Left ventricle myocardium inferior (tissue), 1 donor: ENCODE results near the gene CYP4F3. TPM values are rescaled to one million over a fixed set of nuclear protein-coding genes. Genes with fewer than 3 reads are reported as not detected.

ENCODE experiments used
- DNase-seq: peaks from one replicate; pipeline ENCODE4 v3.0.0-alpha.2; 2020
- H3K27ac ChIP-seq: fragments of 200-600 bp; replicated peaks from 2 replicates; pipeline ENCODE4 v1.8.0; 2021
- H3K27me3 ChIP-seq: fragments of 200-600 bp; 2 replicates; pipeline ENCODE4 v1.8.0; 2021; ENCODE audit warnings: low read depth
- H3K36me3 ChIP-seq: fragments of 200-600 bp; 2 replicates; pipeline ENCODE4 v1.8.0; 2021
- H3K4me1 ChIP-seq: fragments of 200-600 bp; 2 replicates; pipeline ENCODE4 v1.8.0; 2021
- H3K4me3 ChIP-seq: fragments of 200-600 bp; 2 replicates; pipeline ENCODE4 v1.8.0; 2021; ENCODE audit warnings: mild to moderate bottlenecking, moderate library complexity
- H3K9me3 ChIP-seq: fragments of 200-600 bp; replicated peaks from 2 replicates; pipeline ENCODE4 v1.8.0; 2021
- CTCF ChIP-seq: fragments of 200-600 bp; IDR thresholded peaks from 2 replicates; pipeline ENCODE4 v1.8.0; 2021; ENCODE audit warnings: antibody characterized with exemption, mild to moderate bottlenecking, borderline replicate concordance
- intact Hi-C: fragments of 100-400 bp; cut with micrococcal nuclease; formaldehyde crosslinking; loops from one replicate; pipeline ENCODE4 v1.11.0; 2022
- total RNA-seq: library from RNA; stranded (reverse); fragmentation: NEBNext Ultra II Directional; extraction: Animal tissue kit (Norgen Biotek cat#: 25700); gene quantifications from one replicate; pipeline ENCODE4 v1.2.1, GENCODE V29; 2021
- donor health status: DM: no; HTN: yes; CAD: no; lungs with severe emphysema.

The CYP4F3 gene
- total RNA-seq, 1 donor from 2014 or later: not detected

GRCh38 chr19:15666186-15666585 lies 25.5 kb downstream of the CYP4F3 start:
- H3K27me3 ChIP-seq: peaks cover 57% of the 10 kb centered on the region
- H3K36me3 ChIP-seq: no peaks in the 10 kb centered on the region
- H3K4me3 ChIP-seq: no peak overlapping the region
- TF ChIP-seq CTCF: no peak
- H3K27ac ChIP-seq: no peak overlapping the region
- DNase-seq: no peak
- intact Hi-C loops: no loop called here
- H3K9me3 ChIP-seq: no peaks in the 10 kb centered on the region
- H3K4me1 ChIP-seq: no peaks in the 10 kb centered on the region

- no peak for TF ChIP-seq CTCF
- no peak for DNase-seq
Measured at GRCh38 chr19:15666883-15667282, 26.2 kb downstream of the CYP4F3 start.

GRCh38 chr19:15669440-15669839 lies 28.7 kb downstream of the CYP4F3 start:
- Histone ChIP-seq H3K27ac (no peak overlapping the region), H3K9me3 (no peaks in the 10 kb centered on the region), H3K4me1 (peaks cover 12% of the 10 kb centered on the region), H3K27me3 (peaks cover 38% of the 10 kb centered on the region), H3K36me3 (no peaks in the 10 kb centered on the region), H3K4me3 (no peak overlapping the region)
- intact Hi-C loops: no loop called here
- no peak for TF ChIP-seq CTCF
- DNase-seq: no peak

More at GRCh38 chr19:15666883-15667282, 26.2 kb downstream of the CYP4F3 start:
- no peaks in the 10 kb centered on the region for H3K36me3 ChIP-seq
- H3K9me3 ChIP-seq: no peaks in the 10 kb centered on the region
- no peak overlapping the region for H3K4me3 ChIP-seq
- peaks cover 57% of the 10 kb centered on the region for H3K27me3 ChIP-seq
- no peak overlapping the region for H3K27ac ChIP-seq
- intact Hi-C loops: no loop called here
- no peaks in the 10 kb centered on the region for H3K4me1 ChIP-seq

GRCh38 chr19:15669891-15670290 lies 29.2 kb downstream of the CYP4F3 start:
- H3K36me3 ChIP-seq: no peaks in the 10 kb centered on the region
- H3K4me3 ChIP-seq: no peak overlapping the region
- intact Hi-C loops: no loop called here
- peaks cover 35% of the 10 kb centered on the region for H3K27me3 ChIP-seq
- no peaks in the 10 kb centered on the region for H3K9me3 ChIP-seq
- DNase-seq: no peak
- TF ChIP-seq CTCF: no peak
- no peak overlapping the region for H3K27ac ChIP-seq
- peaks cover 12% of the 10 kb centered on the region for H3K4me1 ChIP-seq

GRCh38 chr19:15671237-15671821 lies 30.6 kb downstream of the CYP4F3 start:
- no peak for DNase-seq
- peaks cover 12% of the 10 kb centered on the region for H3K4me1 ChIP-seq
- no peaks in the 10 kb centered on the region for H3K36me3 ChIP-seq
- intact Hi-C loops: no loop called here
- no peak overlapping the region for H3K27ac ChIP-seq
- H3K9me3 ChIP-seq: no peaks in the 10 kb centered on the region
- H3K4me3 ChIP-seq: no peak overlapping the region
- no peak for TF ChIP-seq CTCF
- H3K27me3 ChIP-seq: peaks cover 22% of the 10 kb centered on the region
